HCT116 (cell line): ENCODE measurements around the gene SLC9A7. TPM values are rescaled to one million over a fixed set of nuclear protein-coding genes. Genes with fewer than 3 reads are reported as not detected.

Source experiments
- ATAC-seq: fragments of 200-7000 bp; cut with Tn5 transposase; 2 replicates; pipeline ENCODE4 v1.9.1; 2020; ENCODE audit warnings: mild to moderate bottlenecking, moderate library complexity
- BruUV-seq: library from RNA; stranded (reverse); fragments of 400-500 nt; replicated peaks from 2 replicates; lab custom pipeline; 2021; lab: Mats Ljungman, UMichigan
- CTCF ChIA-PET: fragments of 300-600 bp; sonication (Branson Sonifier 250); formaldehyde crosslinking; loops from one replicate; lab custom pipeline; 2021; ENCODE audit warnings: antibody characterized with exemption; lab: Charles Lee
- POLR2A ChIA-PET: fragments of 300-600, 350-600 bp; sonication (Branson Sonifier 250); formaldehyde crosslinking; loops from one replicate; lab custom pipeline; 2021; ENCODE audit warnings: antibody characterized with exemption; lab: Charles Lee
- RAD21 ChIA-PET, 2 experiments: fragments of 300-600 bp; sonication (Branson Sonifier 250); formaldehyde crosslinking; loops; one replicate each; lab custom pipeline; 2023; ENCODE audit warnings: low total read pairs in 2 of 2; ENCODE audit not compliant: uncharacterized antibody in 2 of 2, unreplicated experiment in 2 of 2, low non-redundant PET in 1 of 2; lab: Charles Lee
- DNase-seq: peaks from one replicate; pipeline ENCODE4 v3.0.0-alpha.2; 2010; ENCODE audit warnings: low read depth, low spot score
- H2AFZ ChIP-seq: fragments of 200-600 bp; shearing (Covaris generic), sonication (generic); 2 replicates; pipeline ENCODE4 v1.6.1; 2017; ENCODE audit warnings: low read depth, mixed run types, mixed read lengths, antibody characterized with exemption, low read length; ENCODE audit not compliant: poor library complexity, severe bottlenecking
- H3K27ac ChIP-seq: 2 replicates; pipeline ENCODE4 v1.5.1; 2012; ENCODE audit warnings: low read depth, low read length
- H3K27me3 ChIP-seq: fragments of 200-600 bp; sonication (generic); 2 replicates; pipeline ENCODE4 v1.6.1; 2016; ENCODE audit warnings: mixed run types, low read length, mixed read lengths; ENCODE audit not compliant: insufficient read depth
- H3K36me3 ChIP-seq, 2 experiments: fragments of 200-500 bp in 1 of 2; fragments of 200-600 bp in 1 of 2; sonication (Bioruptor generic) in 1 of 2; sonication (generic) in 1 of 2; 2 replicates each; pipeline versions ENCODE4 v1.5.1 to v1.6.1; 2014 to 2016; ENCODE audit warnings: low read length in 2 of 2, inconsistent platforms in 1 of 2, mixed read lengths in 1 of 2, mixed run types in 1 of 2; ENCODE audit not compliant: insufficient read depth in 2 of 2, control insufficient read depth in 1 of 2
- H3K4me1 ChIP-seq, 2 experiments: fragments of 200-600 bp in 1 of 2; sonication (generic) in 1 of 2; 2 replicates each; pipeline versions ENCODE4 v1.5.1 to v1.6.1; 2012 to 2017; ENCODE audit warnings: low read length in 2 of 2, inconsistent platforms in 1 of 2, mild to moderate bottlenecking in 1 of 2, mixed read lengths in 1 of 2, mixed run types in 1 of 2, moderate library complexity in 1 of 2; ENCODE audit not compliant: insufficient read depth in 2 of 2, control insufficient read depth in 1 of 2
- H3K4me2 ChIP-seq: fragments of 200-600 bp; sonication (generic); 2 replicates; pipeline ENCODE4 v1.6.1; 2017; ENCODE audit warnings: mixed run types, low read length, mixed read lengths
- H3K4me3 ChIP-seq, 2 experiments: fragments of 200-600 bp in 1 of 2; sonication (generic) in 1 of 2; replicated peaks in 1 of 2; 2 replicates each; pipeline ENCODE4 v1.5.1; 2011 to 2016; ENCODE audit warnings: low read length in 2 of 2, control low read depth in 1 of 2, low read depth in 1 of 2, mild to moderate bottlenecking in 1 of 2, mixed read lengths in 1 of 2, mixed run types in 1 of 2
- H3K79me2 ChIP-seq: fragments of 200-600 bp; sonication (generic); 2 replicates; pipeline ENCODE4 v1.6.1; 2017; ENCODE audit warnings: mild to moderate bottlenecking, mixed run types, low read length, moderate library complexity, mixed read lengths; ENCODE audit not compliant: insufficient read depth
- H3K9ac ChIP-seq: fragments of 200-600 bp; sonication (generic); 2 replicates; pipeline ENCODE4 v1.6.1; 2016; ENCODE audit warnings: low read length, mixed read lengths
- H3K9me2 ChIP-seq: fragments of 200-600 bp; sonication (generic), shearing (Covaris generic); 2 replicates; pipeline ENCODE4 v1.6.1; 2017; ENCODE audit warnings: mixed run types, mild to moderate bottlenecking, moderate library complexity; ENCODE audit not compliant: insufficient read depth
- H3K9me3 ChIP-seq, 2 experiments: fragments of 200-500 bp in 1 of 2; fragments of 200-600 bp in 1 of 2; sonication (Bioruptor generic) in 1 of 2; sonication (generic) in 1 of 2; 2 replicates each; pipeline ENCODE4 v1.6.1; 2014 to 2017; ENCODE audit warnings: low read length in 2 of 2, mixed read lengths in 2 of 2, inconsistent platforms in 1 of 2, low read depth in 1 of 2, mild to moderate bottlenecking in 1 of 2, mixed run types in 1 of 2, moderate library complexity in 1 of 2; ENCODE audit not compliant: control insufficient read depth in 1 of 2, insufficient read depth in 1 of 2
- H4K20me1 ChIP-seq: fragments of 200-600 bp; sonication (generic), shearing (Covaris generic); 2 replicates; pipeline ENCODE4 v1.6.1; 2017; ENCODE audit warnings: mixed run types, mild to moderate bottlenecking, moderate library complexity; ENCODE audit not compliant: insufficient read depth
- CBX3 ChIP-seq: IDR thresholded peaks from 2 replicates; pipeline ENCODE4 v1.6.1; 2012; ENCODE audit warnings: low read depth
- CTCF ChIP-seq, 3 experiments: fragments of 200-600 bp in 1 of 3; sonication (generic) in 1 of 3; IDR thresholded peaks in 2 of 3; conservative IDR thresholded peaks in 1 of 3; 2 replicates each; pipeline ENCODE4 v1.5.1; 2012 to 2017; ENCODE audit warnings: low read depth in 2 of 3, low read length in 2 of 3, antibody characterized with exemption in 1 of 3, borderline replicate concordance in 1 of 3, control low read depth in 1 of 3, mild to moderate bottlenecking in 1 of 3, mixed read lengths in 1 of 3, mixed run types in 1 of 3, moderate library complexity in 1 of 3; ENCODE audit not compliant: insufficient read depth in 1 of 3
- EZH2phosphoT487 ChIP-seq: fragments of 200-600 bp; IDR thresholded peaks from 2 replicates; pipeline ENCODE4 v1.6.1; 2018; ENCODE audit warnings: antibody characterized with exemption, borderline replicate concordance
- JUND ChIP-seq: IDR thresholded peaks from 2 replicates; pipeline ENCODE4 v1.6.1; 2012
- MAX ChIP-seq: IDR thresholded peaks from 2 replicates; pipeline ENCODE4 v1.6.1; 2012
- RAD21 ChIP-seq: IDR thresholded peaks from 2 replicates; pipeline ENCODE4 v1.6.1; 2012; ENCODE audit warnings: low read depth, mild to moderate bottlenecking
- REST ChIP-seq: IDR thresholded peaks from 2 replicates; pipeline ENCODE4 v1.6.1; 2012; ENCODE audit warnings: low read depth
- SIN3A ChIP-seq: IDR thresholded peaks from 2 replicates; pipeline ENCODE4 v1.6.1; 2012; ENCODE audit warnings: low read depth
- SP1 ChIP-seq: IDR thresholded peaks from 2 replicates; pipeline ENCODE4 v1.6.1; 2012; ENCODE audit warnings: low read depth
- SRF ChIP-seq: IDR thresholded peaks from 2 replicates; pipeline ENCODE4 v1.6.1; 2012; ENCODE audit warnings: low read depth
- TCF7L2 ChIP-seq: IDR thresholded peaks from 2 replicates; pipeline ENCODE4 v1.7.0; 2011; ENCODE audit warnings: borderline replicate concordance, inconsistent platforms; ENCODE audit not compliant: insufficient read depth, insufficient read length; ENCODE audit errors: extremely low read depth
- ZFX ChIP-seq: fragments of 450-650 bp; IDR thresholded peaks from 2 replicates; pipeline ENCODE4 v1.6.1; 2017
- ZNF274 ChIP-seq: fragments of 200-500 bp; sonication (Bioruptor generic); IDR thresholded peaks from 2 replicates; pipeline ENCODE4 v1.6.1; 2014; ENCODE audit warnings: mild to moderate bottlenecking, low read depth, low read length, inconsistent platforms
- intact Hi-C: fragments of 100-400 bp; cut with micrococcal nuclease; formaldehyde crosslinking; loops from 2 replicates; pipeline ENCODE4 v1.10.0; 2022
- total RNA-seq: library from RNA; stranded (reverse); gene quantifications from one replicate; pipeline ENCODE4 v1.2.1, GENCODE V29; 2021; ENCODE audit not compliant: unreplicated experiment

The SLC9A7 gene
- total RNA-seq, 1 experiment from 2014 or later = 18.6 TPM

- TF ChIP-seq SRF = no peak
- TF ChIP-seq EZH2phosphoT487 = no peak
- no peak for TF ChIP-seq RAD21
- TF ChIP-seq REST = no peak
- TF ChIP-seq CBX3 = no peak
These were observed 140.0 kb downstream of the SLC9A7 start (continued) for GRCh38 chrX:46618947-46619346.

- Histone ChIP-seq H2AFZ (no peak overlapping the region), H3K9me3 (no peaks in the 10 kb centered on the region), H3K27ac (no peak overlapping the region), H3K79me2 (no peaks in the 10 kb centered on the region), H3K9me2 (no peaks in the 10 kb centered on the region), H3K4me1 (no peaks in the 10 kb centered on the region), H3K4me3 (no peak overlapping the region), H3K9ac (no peak overlapping the region), H3K36me3 (no peaks in the 10 kb centered on the region), H4K20me1 (no peaks in the 10 kb centered on the region), H3K27me3 (no peaks in the 10 kb centered on the region), H3K4me2 (no peak overlapping the region)
- ATAC-seq = no peak
- CTCF ChIA-PET = no interaction called here
- TF ChIP-seq ZFX = no peak
- no peak for TF ChIP-seq EZH2phosphoT487
- TF ChIP-seq ZNF274 = no peak
- no peak for TF ChIP-seq SP1
- no peak for TF ChIP-seq TCF7L2
- TF ChIP-seq JUND = no peak
- TF ChIP-seq MAX = no peak
- no peak for TF ChIP-seq CTCF (IDR thresholded peaks at IDR 0.05 in 2 of 3, conservative IDR thresholded peaks at IDR 0.05 in 1 of 3; ENCODE audit: borderline replicate concordance in 1 of 3, insufficient read depth in 1 of 3, low read depth in 2 of 3, low read length in 2 of 3)
- no peak for TF ChIP-seq SIN3A
- no TSS peak for BruUV-seq
- RAD21 ChIA-PET = no interaction called here
- no peak for DNase-seq
- intact Hi-C loops = no loop called here
- POLR2A ChIA-PET = no interaction called here
These were observed 141.0 kb downstream of the SLC9A7 start for GRCh38 chrX:46617906-46618305.
